ENCODE data around the gene PAOX.

- TF ChIP-seq CTCF (CRISPR knock-in tag; IDR thresholded peaks at IDR 0.05) (no peak), NPAS2 (CRISPR knock-in tag; IDR thresholded peaks at IDR 0.05; ENCODE audit: borderline replicate concordance) (no peak), SIN3B (IDR thresholded peaks at IDR 0.05; ENCODE audit: low read length) (no peak), TCF7L2 (IDR thresholded peaks at IDR 0.05; ENCODE audit: low read depth, low read length) (no peak), RAD21 (CRISPR knock-in tag; IDR thresholded peaks at IDR 0.05) (no peak)
Observed at GRCh38 chr10:133336118-133336576, 42.9 kb upstream of the PAOX start.

All from HepG2 (cell line).